ENCODE results near the gene SEPTIN10. TPM values are rescaled to one million over a fixed set of nuclear protein-coding genes. Genes with fewer than 3 reads are reported as not detected.
"Not testable (repeated sequence)": the region's sequence is repeated elsewhere in the genome, so short reads cannot be mapped to it uniquely, and the experiment has no call there.

The SEPTIN10 gene
- polyA plus RNA-seq, 10 donors = 57.9 to 110 (median 92.2) TPM

DNA sequence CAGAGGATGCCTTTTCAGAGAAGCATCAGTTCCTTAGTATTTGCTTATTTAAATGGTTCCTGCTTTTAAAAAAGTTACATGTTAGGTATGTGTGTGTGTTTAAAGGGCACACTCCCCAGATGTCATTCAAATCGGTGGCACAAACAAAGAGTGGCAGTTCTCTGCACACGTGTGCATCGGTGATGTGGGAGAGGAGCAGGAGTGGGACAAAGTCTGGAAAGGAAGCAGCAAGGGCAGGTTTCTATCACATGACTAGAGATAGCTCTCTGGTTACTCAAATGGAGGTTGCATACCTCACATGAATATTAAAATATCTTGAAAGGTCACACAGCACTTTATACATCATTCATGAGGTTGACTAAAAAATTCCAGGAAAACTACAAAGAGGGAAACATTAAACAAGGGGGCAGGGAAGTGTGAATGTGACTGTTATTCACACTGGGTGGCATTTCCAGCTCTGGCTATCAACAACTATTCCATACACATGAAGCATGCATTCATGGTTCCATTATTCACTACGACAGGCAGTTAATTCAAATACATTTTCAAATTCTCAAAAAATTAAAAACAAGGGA, 64.7 kb downstream of the SEPTIN10 start:
- no peak for DNase-seq

DNA sequence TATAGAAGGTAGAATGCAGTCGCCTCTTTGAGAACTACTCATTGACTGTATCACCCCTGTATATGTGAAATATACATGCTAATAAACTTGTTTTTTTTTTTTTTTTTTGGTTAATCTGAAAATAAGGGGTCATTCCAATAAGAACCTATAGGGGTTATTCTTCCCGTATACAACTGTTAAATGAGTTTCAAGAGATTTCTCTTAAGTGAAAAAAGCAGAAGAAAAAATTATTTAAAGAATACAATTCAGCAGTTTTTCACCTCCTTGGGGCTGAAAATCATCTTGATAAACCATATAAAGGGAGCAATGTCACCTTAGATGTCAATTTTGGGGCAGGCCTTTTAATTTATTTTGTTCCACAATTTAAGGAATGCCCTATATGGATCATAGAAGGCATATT, 66.5 kb downstream of the SEPTIN10 start:
- no peak for DNase-seq

DNA sequence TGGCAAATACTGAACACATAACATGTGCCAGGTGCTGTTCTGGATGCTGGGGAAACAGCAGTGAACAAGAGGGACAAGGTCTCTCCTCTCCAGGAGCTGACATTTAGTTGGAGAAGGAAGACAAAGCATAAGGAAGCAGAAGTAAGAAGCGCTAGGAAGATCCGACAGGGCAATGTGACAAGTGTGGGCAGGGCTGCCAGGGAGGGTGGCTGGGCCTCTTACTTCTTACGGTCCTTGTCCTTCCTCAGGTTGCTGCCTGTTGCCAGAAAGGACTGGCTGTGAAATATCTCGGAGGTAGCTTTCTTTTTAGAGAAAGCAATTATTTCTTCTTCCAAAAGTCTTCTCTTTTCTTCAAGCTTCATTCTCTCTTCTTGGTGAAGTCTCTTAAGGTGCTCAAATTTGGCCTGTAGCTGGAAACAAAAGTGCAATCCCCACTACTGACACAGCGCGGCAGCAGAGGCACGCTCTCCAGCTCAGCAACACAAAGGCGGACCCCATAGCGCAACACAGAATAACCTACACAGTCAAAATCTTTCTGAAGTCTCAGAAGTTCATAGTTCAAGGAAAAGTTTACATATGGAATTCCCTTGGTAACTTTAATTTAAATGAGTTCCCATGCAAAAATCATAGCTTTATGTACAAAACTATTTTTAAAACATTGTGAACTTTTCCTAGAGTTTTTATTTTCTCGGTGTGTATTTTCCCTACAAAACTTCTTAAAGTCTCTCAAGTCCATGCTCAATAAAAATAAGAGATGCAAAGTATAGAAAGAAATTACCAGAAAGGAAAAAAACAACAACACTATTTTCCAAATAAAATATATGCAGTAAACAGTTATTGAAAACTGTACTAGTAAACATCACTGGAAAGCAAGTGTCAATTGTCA, 67.7 kb downstream of the SEPTIN10 start:
- DNase-seq = peak; percentile 54 to 87 (median 77)

DNA sequence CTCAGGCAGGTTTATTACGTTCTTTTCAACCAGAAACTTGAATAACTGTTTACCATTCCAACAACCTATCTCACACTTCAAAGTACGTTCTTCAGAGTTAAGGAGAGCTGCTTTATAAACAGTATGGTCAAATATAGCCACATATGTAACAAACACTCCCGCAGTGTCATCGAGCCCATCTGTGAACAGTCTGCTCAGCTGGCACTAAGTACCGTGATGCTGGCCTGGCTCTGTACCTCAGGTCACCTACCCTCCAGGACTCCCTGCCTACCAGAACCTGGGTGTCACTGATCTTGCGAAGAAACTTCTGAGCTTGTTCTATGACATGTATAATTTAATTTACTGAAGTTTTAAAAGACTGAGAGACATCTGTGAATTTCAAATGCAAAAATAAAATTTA, 71.4 kb downstream of the SEPTIN10 start:
- no peak for DNase-seq

DNA sequence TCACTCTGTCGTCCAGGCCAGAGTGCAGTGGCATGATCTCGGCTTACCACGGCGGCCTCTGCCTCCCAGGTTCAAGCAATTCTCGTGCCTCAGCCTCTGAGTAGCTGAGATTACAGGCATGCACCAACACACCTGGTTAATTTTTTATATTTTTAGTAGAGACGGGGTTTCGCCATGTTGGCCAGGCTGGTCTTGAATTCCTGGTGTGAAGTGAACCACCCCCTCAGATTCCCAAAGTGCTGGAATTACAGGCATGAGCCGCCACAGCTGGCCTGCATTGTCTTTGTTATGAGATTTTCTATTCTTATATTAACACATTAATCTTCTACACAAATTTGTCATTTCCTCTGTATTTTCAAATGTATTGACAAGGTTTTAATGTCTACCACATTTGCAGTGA, 75.2 kb downstream of the SEPTIN10 start:
- DNase-seq = no peak

DNA sequence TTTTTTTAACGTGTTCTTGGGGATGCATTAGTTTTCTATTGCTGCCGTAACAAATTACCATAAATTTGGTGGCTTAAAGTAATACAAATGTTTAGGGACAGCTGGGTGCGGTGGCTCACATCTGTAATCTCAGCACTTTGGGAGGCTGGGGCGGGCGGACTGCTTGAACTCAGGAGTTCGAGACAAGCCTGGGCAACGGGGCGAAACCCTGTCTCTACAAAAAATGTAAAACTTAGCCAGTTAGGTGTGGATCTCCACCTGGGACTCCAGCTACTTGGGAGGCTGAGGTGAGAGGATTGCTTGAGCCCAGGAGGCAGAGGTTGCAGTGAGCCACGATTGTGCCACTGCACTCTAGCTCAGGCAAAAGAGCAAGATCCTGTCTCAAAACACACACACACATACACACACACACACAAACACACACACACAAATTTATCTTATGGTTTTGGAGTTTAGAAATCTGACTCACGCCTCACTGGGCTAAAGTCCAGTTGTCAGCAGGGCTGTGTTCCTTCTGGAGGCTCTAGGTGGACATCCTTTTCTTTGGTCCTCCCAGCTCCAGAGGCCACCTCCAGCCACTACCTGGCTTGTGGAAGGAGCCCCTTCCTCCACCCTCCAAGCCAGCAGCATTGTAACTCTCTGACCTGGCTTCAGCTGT, 76.1 kb downstream of the SEPTIN10 start:
- no peak for DNase-seq

DNA sequence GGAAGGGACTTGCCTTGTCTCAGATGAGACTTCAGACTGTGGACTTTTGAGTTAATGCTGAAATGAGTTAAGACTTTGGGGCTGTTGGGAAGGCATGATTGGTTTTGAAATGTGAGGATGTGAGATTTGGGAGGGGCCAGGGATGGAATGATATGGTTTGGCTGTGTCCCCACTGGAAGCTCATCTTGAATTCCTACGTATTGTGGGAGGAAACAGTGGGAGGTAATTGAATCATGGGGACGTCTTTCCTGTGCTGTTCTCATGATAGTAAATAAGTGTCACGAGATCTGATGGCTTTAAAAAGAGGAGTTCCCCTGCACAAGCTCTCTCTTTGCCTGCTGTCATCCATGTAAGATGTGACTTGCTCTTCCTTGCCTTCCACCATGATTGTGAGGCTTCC, 77.2 kb downstream of the SEPTIN10 start:
- not testable (repeated sequence) for DNase-seq

DNA sequence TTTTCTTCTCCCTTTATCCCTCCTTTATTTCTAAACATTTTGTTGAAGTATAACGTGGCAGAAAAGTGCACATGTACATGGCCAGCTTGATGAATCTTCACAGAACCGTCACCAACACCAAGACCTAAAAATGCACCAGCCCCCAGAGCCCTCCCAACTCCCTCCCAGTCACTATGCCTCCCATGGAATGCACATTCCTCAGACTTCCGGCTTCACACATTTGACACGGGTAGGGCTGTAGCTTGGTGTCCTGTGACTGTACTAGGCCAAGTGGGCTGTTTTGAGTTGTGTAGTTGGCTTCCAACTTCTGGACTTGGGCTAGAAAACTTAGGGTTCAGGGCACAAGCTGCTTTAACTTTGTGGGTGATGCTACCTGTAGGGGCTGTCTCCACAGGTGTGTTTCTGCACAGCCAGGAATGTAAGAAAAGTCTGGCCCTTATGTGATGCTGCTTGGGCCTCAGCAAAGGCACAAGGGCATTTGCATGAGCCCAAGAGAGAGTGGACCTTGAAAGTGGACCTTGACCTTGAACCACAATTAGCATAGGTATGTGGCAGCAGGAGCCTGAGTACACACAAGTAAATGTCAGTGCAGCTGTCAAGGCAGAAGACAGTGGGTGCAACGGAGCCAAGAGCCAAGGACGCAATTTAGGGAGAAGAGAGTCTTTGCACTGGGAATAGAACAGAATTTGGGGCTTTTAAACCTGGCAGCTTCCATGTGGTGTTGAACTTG, 78.4 kb downstream of the SEPTIN10 start:
- DNase-seq = no peak

DNA sequence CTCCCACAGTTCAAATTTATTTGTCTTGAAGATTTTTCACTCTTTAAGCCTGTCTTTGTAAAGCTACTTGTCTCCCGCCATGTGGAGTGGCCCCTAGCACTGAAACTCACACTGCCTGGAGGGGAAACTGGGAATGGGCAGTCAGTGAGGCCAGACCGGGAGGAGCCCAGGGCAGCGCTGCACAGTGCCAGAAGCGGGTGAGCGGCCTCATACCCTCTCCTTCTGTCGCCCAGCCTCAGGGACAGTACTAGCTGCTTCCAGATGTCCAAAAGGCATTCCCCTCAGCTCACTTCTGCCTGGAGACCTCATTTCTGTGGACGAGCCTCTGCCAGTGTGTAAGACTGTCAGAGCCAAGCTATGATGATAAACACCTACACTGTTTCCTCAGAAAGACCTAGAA, 79.9 kb downstream of the SEPTIN10 start:
- DNase-seq = no peak

DNA sequence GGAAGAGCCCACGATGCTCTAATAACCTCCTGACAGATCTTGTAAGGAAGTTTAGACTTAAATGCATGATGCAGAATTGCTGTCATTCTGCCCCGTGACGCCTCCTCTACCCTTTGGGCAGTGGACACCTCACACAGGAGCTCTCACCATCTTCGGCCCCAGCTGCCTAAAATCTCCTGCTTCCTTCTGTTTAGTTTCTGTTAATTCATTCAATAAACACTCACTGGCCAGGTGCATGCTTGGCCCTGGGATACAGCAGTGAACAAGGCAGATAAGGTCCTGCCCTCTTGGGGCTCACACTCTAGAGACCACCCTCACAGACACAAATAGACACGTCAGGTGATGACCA, 81.1 kb downstream of the SEPTIN10 start:
- DNase-seq = no peak

DNA sequence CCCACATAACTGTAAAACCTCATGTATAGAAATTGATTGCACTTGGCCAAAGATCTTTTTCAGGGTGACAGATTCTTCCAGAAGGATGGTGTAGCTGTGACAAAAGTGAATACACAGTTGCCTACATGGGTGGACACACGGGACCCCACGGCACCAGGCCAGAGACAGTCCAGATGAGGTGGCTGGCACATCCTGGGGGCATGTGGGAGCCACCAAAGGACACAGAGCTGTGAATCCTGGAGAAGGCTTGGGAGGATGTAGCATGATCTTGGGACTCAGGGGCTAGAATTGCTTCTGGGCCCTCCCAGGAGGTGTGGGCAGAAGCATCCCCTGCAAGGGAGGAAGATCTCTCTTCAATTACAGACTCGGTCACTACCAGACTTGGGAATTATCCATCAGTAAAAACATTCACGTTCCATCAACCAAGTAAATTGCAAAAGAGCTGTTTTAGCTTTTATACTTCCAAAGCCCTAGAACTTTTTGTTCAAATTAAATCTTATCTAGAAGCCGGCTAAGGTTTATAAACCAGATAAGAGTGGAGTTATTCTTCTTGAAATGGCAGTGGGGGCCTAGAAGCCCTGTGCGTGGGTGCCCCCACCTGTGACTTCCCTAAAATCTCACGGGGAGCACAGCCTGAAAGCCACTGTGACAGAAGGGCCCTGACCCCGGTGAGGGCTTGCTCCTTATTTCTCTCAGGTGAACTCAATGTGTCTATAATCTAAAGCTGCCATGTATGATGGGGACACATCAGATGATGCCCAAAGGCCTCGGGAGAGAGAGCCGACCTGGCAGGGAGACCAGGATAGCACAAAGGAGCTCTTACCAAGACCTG, 81.7 kb downstream of the SEPTIN10 start:
- DNase-seq = no peak

DNA sequence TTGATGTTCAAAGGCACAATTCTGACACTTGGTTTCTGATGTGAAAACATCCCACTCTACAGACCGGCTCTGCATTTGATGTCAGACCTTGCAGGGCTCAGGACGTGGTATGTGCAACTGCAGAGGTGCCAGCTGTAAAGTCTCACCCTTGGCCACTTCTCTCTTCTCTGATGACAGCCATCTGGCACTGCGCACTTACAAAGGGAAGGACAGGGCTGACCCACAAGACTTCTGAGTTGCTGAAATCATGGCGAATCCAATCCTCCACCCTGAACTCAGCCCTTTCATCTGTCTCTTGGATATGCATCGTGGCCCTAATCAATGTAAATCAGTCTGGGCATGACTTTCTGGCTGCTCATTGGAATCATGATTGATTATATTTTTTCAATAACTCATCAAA, 82.5 kb downstream of the SEPTIN10 start:
- DNase-seq = no peak

DNA sequence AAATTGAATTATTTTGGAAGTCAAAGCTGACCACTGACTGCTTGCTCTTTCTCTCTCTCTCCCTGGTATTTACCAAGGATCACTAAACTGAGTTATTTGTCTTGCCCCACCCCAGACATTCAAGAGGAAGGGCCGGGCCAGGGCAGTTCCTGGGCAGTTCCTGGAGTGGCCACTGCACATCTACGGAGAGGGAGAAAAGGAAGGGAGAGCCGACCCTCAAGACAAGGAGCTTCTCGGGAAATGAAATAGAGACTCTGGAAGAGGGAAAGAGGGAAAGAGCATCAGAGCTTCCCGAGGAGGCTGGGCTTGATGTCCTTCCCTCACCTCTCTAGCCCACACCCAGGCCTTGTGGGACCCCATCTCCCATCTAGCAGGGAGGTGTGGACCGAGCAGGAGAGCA, 83.1 kb downstream of the SEPTIN10 start:
- no peak for DNase-seq

DNA sequence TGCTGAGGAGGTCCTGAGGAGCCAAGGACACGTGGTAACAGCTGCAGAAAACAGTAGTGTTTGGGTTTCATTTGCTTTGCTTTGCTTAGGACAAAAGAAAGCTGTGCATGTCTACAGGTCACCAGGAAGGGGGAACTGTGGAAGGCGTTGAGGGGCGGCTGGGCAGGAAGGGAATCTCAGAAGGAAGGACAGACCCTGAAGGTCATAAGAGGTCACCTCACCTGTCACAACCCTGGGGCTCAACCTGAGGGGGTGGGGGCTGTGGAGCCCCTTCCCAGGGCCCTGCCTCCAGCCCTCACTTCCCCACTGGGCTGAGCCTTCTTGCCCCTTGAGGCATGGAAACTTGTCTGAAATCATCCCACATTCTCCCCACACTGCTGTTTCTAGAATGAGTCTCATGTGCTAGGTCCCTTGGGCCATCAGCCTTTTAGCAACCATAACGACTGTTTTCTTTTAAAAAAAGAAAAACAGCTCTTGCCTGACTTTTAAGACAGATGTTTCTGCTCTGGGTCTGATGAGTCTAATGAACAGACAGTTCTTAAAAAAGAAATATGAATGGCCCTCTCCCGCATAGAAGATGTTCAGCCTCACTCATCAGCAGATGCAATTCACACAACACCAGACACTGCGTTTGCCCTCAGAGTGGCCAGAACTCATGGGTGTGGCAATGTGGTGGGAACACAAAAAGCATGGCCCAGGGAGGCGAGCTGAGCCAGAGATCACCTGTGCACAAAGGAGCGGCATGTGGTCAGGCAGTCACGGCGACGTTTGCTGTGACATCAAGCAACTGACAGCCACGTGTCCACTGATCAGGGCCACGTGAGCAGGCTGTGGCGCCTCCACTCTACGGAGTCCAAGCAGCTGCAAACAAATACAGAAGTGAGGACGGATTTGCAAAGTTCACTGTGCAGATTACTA, 84.0 kb downstream of the SEPTIN10 start:
- peak in 1 of 3 donors; percentile 46 for DNase-seq

DNA sequence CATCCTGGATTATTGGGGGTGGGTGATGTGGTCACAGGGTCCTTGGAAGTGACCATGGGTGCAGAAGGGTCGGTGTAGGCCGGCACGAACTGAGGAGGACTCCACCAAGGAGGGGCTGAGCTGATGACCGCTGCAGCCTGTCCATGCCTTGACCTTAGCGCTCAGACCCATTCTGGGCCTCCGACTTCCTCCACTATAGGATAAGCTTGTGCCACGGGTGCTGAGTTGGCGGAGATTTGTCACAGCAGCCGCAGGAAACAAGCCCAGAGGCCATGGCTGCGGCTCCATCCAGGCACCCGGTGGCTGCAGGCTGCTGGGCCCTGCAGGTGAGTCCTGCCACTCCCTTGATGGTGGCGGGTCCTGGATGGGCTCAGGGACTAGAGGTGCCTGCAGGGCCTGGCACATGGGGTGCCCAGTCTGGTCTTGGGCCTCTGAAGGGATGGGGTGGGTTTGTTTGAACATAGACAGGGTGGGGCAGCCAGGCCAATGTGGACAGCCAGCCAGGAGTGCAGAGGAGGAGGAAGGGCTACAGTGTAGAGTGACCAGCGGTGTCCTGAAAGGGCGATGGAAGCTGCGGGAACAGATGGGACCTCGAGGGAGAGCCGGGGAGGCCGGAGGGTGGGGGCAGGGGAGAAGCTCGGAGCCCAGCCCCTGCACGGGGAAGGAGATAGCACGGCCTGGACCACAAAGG, 84.8 kb downstream of the SEPTIN10 start:
- DNase-seq = no peak

DNA sequence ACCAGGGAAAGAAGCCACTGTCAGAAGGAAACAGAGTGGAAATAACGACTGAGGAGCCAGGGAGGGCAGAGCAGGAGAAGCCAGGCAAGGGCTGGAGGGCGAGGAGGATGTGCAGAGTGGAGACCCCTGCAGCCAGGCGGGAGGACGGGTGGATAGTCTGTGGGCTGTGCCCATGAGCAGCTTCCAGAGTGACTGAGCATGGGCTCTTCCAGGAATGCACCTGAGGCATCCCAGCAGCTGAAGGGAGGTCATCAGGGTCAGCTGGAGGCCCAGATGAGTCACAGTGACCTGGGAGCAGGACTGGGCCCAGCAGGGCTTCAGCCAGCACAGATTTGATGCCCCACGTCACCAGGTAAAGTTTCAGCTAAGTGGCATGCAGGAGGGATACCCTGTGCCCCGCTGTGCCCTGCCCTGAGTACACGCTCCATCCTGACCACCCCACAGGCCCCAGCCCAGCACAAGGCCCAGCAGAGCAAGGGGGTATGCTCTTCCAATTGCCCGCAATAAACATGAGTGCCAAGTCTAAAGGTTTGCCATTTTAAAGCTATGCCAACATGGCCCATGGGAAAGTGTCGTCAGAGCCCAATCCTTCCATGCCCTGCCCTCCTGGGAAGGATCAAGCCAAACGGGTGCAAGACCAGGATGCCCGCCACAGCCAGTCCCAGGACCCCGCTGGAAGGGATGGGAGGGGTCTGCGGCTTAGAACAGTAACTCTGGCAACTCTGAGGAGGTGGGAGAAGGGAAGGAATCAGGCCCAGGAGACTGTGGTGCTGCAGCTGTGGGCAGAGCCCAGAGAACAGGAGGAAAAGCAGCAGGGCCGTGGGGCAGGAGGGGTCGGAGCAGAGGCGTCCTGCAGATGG, 85.7 kb downstream of the SEPTIN10 start:
- no peak for DNase-seq

DNA sequence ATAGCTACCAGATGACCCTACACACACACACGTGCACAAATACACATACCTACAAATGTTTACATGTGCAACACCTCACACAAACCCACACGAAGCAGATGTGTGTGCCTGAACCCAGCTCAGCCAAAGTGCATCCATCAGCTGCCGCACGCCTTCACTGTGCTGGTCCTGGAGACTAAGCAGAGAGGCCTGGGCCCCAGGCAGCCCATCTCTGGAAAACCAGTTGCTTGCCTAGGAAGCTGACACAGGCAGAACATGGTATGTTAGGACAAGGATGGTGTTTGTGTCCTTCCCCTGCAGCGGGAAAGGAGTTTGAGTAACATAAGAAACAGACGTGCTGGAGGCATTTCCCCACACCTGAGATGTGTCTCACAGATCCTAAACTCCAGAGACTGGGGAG, 86.7 kb downstream of the SEPTIN10 start:
- no peak for DNase-seq

DNA sequence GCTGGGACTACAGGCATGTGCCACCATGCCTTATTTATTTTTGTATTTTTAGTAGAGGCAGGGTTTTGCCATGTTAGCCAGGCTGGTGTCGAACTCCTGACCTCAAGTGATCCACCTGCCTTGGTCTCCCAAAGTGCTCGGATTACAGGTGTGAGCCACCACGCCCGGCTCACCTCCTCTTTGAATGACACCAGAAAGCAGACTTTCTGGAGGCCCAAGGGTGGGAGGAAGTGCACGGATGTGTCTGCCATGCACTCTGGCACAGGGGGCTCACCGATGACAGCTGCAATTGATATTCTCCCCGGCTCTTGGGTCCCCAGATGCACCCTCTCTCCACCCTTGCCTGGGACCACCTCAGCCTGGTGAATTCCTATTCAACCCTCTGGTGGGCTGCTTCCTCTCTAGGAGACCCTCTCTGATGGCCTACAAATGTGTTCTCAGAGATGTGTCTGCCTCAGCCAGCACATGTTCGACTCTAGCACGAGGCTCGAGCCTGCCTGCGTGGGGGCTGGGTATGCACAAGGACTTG, 87.3 kb downstream of the SEPTIN10 start:
- DNase-seq = no peak

All from muscle of back (tissue), 11 donors.